K562 (cell line): ENCODE data around the gene NRP1. TPM values are rescaled to one million over a fixed set of nuclear protein-coding genes. Genes with fewer than 3 reads are reported as not detected.

Source experiments
- ATAC-seq: fragments of 200-7000 bp; cut with Tn5 transposase; 3 replicates; pipeline ENCODE4 v1.9.1; 2020; ENCODE audit warnings: moderate library complexity
- BruUV-seq: library from RNA; stranded (reverse); fragments of 400-500 nt; replicated peaks from 2 replicates; lab custom pipeline; 2021; lab: Mats Ljungman, UMichigan
- CTCF ChIA-PET: fragments of 300-600 bp; formaldehyde crosslinking; extraction: SDS; loops from one replicate; lab custom pipeline; 2021; ENCODE audit warnings: low intra/inter-chr PET ratio; lab: Yijun Ruan, JAX
- POLR2A ChIA-PET: fragments of 300-600, 350-650 bp; sonication (Branson Sonifier 250); formaldehyde crosslinking; extraction: SDS; loops from one replicate; lab custom pipeline; 2021; ENCODE audit warnings: antibody characterized with exemption, inconsistent platforms; lab: Yijun Ruan, JAX
- DNase-seq, 4 experiments: peaks; one replicate each; pipeline versions ENCODE4 v3.0.0 to v3.0.0-alpha.2; 2011 to 2018; ENCODE audit warnings: low spot score in 3 of 4, mixed read lengths in 3 of 4; ENCODE audit errors: extremely low read depth in 1 of 4
- FAIRE-seq: peaks from 2 replicates; lab custom pipeline; 2011; peaks lifted over from hg19 to GRCh38; lab: Jason Lieb, UNC
- H2AFZ ChIP-seq: 2 replicates; pipeline ENCODE4 v1.6.0; 2011; ENCODE audit warnings: low read depth, low read length, control low read depth, inconsistent platforms
- H3K27ac ChIP-seq: fragments of 200-600 bp; 3 replicates; pipeline ENCODE4 v1.8.0; 2011; ENCODE audit warnings: low read depth, mild to moderate bottlenecking, control low read depth, inconsistent platforms, low read length, moderate library complexity, mixed read lengths; ENCODE audit errors: extremely low read depth
- H3K27me3 ChIP-seq, 2 experiments: fragments of 300-600 bp in 1 of 2; 2 replicates in 1 of 2; 3 replicates in 1 of 2; pipeline versions ENCODE4 v1.6.0 to v1.8.0; 2011; ENCODE audit warnings: inconsistent platforms in 2 of 2, low read length in 2 of 2, mild to moderate bottlenecking in 1 of 2, mixed read lengths in 1 of 2, moderate library complexity in 1 of 2; ENCODE audit not compliant: control insufficient read depth in 2 of 2, insufficient read depth in 2 of 2
- H3K36me3 ChIP-seq: fragments of 300-600 bp; 3 replicates; pipeline ENCODE4 v1.8.0; 2011; ENCODE audit warnings: mild to moderate bottlenecking, low read length, inconsistent platforms; ENCODE audit not compliant: control insufficient read depth, insufficient read depth
- H3K4me1 ChIP-seq, 2 experiments: fragments of 200-600 bp in 1 of 2; replicated peaks in 1 of 2; 2 replicates in 1 of 2; 3 replicates in 1 of 2; pipeline versions ENCODE4 v1.5.1 to v1.8.0; 2011; ENCODE audit warnings: inconsistent platforms in 2 of 2, low read length in 2 of 2, mild to moderate bottlenecking in 1 of 2, mixed read lengths in 1 of 2, moderate library complexity in 1 of 2; ENCODE audit not compliant: control insufficient read depth in 2 of 2, insufficient read depth in 2 of 2
- H3K4me2 ChIP-seq: 2 replicates; pipeline ENCODE4 v1.6.1; 2011; ENCODE audit warnings: low read length, control low read depth, inconsistent platforms, mixed read lengths; ENCODE audit not compliant: insufficient read depth
- H3K4me3 ChIP-seq: fragments of 200-600 bp; sonication (generic), shearing (Covaris generic); 2 replicates; pipeline ENCODE4 v1.5.1; 2016; ENCODE audit warnings: control low read depth, inconsistent platforms
- H3K79me2 ChIP-seq: fragments of 200-600 bp; 3 replicates; pipeline ENCODE4 v1.8.0; 2011; ENCODE audit warnings: low read length, inconsistent platforms; ENCODE audit not compliant: control insufficient read depth, insufficient read depth
- H3K9ac ChIP-seq, 2 experiments: 2 replicates each; pipeline versions ENCODE4 v1.6.0 to v1.6.1; 2011; ENCODE audit warnings: low read depth in 2 of 2, low read length in 2 of 2, control low read depth in 1 of 2, inconsistent platforms in 1 of 2, mild to moderate bottlenecking in 1 of 2, mixed read lengths in 1 of 2; ENCODE audit not compliant: insufficient read depth in 1 of 2
- H3K9me1 ChIP-seq: one replicate; pipeline ENCODE4 v1.6.0; 2011; ENCODE audit warnings: inconsistent platforms, mild to moderate bottlenecking, low read length, moderate library complexity; ENCODE audit not compliant: control insufficient read depth, insufficient read depth
- H3K9me3 ChIP-seq: replicated peaks from 2 replicates; pipeline ENCODE4 v1.5.1; 2011; ENCODE audit warnings: low read depth, low read length, inconsistent platforms; ENCODE audit not compliant: control insufficient read depth, insufficient read depth
- H4K20me1 ChIP-seq: replicated peaks from 2 replicates; pipeline ENCODE4 v1.6.1; 2011; ENCODE audit warnings: low read length, inconsistent platforms, mixed read lengths; ENCODE audit not compliant: control insufficient read depth, insufficient read depth
- ETV1 ChIP-seq: fragments of 450-650 bp; conservative IDR thresholded peaks from 2 replicates; pipeline ENCODE4 v1.6.1; 2016; ENCODE audit warnings: missing genetic modification characterization, control low read depth, low read depth, missing compliant biosample characterization
- FIP1L1 ChIP-seq: fragments of 200-400 bp; formaldehyde crosslinking; IDR thresholded peaks from 2 replicates; pipeline ENCODE4 v1.6.1; 2018; ENCODE audit warnings: mild to moderate bottlenecking, low read depth, low read length; ENCODE audit not compliant: poor library complexity, severe bottlenecking
- FUS ChIP-seq: fragments of 200-400 bp; formaldehyde crosslinking; optimal IDR thresholded peaks from 2 replicates; pipeline ENCODE3; 2017; ENCODE audit warnings: low read depth, low read length
- HDAC3 ChIP-seq: fragments of 450-650 bp; IDR thresholded peaks from 2 replicates; pipeline ENCODE4 v1.6.1; 2018; ENCODE audit warnings: borderline replicate concordance, mild to moderate bottlenecking, moderate library complexity; ENCODE audit not compliant: partially characterized antibody
- HMBOX1 ChIP-seq: sonication (generic); IDR thresholded peaks from 2 replicates; pipeline ENCODE4 v1.6.1; 2016
- ILK ChIP-seq: fragments of 450-650 bp; IDR thresholded peaks from 2 replicates; pipeline ENCODE4 v1.6.1; 2016; ENCODE audit warnings: missing genetic modification characterization, low read depth, mild to moderate bottlenecking, missing compliant biosample characterization, moderate library complexity, borderline replicate concordance
- MCM3 ChIP-seq: fragments of 450-650 bp; IDR thresholded peaks from 2 replicates; pipeline ENCODE4 v1.6.1; 2016
- MYBL2 ChIP-seq, 2 experiments: fragments of 450-650 bp in 1 of 2; sonication (generic) in 1 of 2; formaldehyde crosslinking in 1 of 2; IDR thresholded peaks; 2 replicates each; pipeline versions ENCODE4 v1.6.1 to v1.8.1; 2017 to 2022; ENCODE audit warnings: borderline replicate concordance in 1 of 2, inconsistent platforms in 1 of 2, low read depth in 1 of 2, mild to moderate bottlenecking in 1 of 2, missing genetic modification reagents in 1 of 2, moderate library complexity in 1 of 2
- NRF1 ChIP-seq, 2 experiments: fragments of 450-650 bp; IDR thresholded peaks in 1 of 2; conservative IDR thresholded peaks in 1 of 2; 2 replicates each; pipeline ENCODE4 v1.6.1; 2014; ENCODE audit warnings: mild to moderate bottlenecking in 2 of 2
- PATZ1 ChIP-seq: fragments of 250-450 bp; sonication (Bioruptor Pico); IDR thresholded peaks from 2 replicates; pipeline ENCODE4 v1.5.0; 2020; ENCODE audit warnings: mild to moderate bottlenecking, borderline replicate concordance
- RCOR1 ChIP-seq, 2 experiments: IDR thresholded peaks; 2 replicates each; pipeline ENCODE4 v1.6.1; 2012; ENCODE audit warnings: low read depth in 2 of 2, low read length in 2 of 2, borderline replicate concordance in 1 of 2, improper control_type of control experiment in 1 of 2
- SAFB ChIP-seq: fragments of 200-400 bp; formaldehyde crosslinking; IDR thresholded peaks from 2 replicates; pipeline ENCODE4 v1.6.1; 2017; ENCODE audit warnings: low read depth, low read length, borderline replicate concordance
- ZBED1 ChIP-seq: IDR thresholded peaks from 2 replicates; pipeline ENCODE4 v1.6.1; 2014
- ZFP1 ChIP-seq: fragments of 450-650 bp; formaldehyde crosslinking; IDR thresholded peaks from 2 replicates; pipeline ENCODE4 v1.4.0; 2020; ENCODE audit warnings: mild to moderate bottlenecking, mixed read lengths
- ZNF24 ChIP-seq: fragments of 450-650 bp; IDR thresholded peaks from 2 replicates; pipeline ENCODE4 v1.6.1; 2016
- ZNF444 ChIP-seq: fragments of 250-450 bp; sonication (Bioruptor Pico); IDR thresholded peaks from 2 replicates; pipeline ENCODE4 v1.4.0; 2020; ENCODE audit warnings: mild to moderate bottlenecking, moderate library complexity
- ZNF780A ChIP-seq: fragments of 250-450 bp; sonication (Bioruptor Pico); IDR thresholded peaks from 2 replicates; pipeline ENCODE4 v1.5.0; 2021; ENCODE audit warnings: mild to moderate bottlenecking
- WGBS: fragments of 100-300 bp; shearing (Covaris generic); methylation state at CpG from one replicate; pipeline ENCODE4 v1.1.6; 2016; ENCODE audit warnings: low coverage, mixed read lengths; ENCODE audit not compliant: insufficient coverage; ENCODE audit errors: missing lambda C conversion rate; 5-methylcytosine and 5-hydroxymethylcytosine counted together
- in situ Hi-C: fragments of 300-500 bp; cut with MboI; formaldehyde crosslinking; loops from 4 replicates; pipeline ENCODE4 v1.15.0; 2018; ENCODE audit warnings: inconsistent platforms, mixed read lengths
- intact Hi-C: fragments of 100-400 bp; cut with micrococcal nuclease; formaldehyde crosslinking; loops from 2 replicates; pipeline ENCODE4 v1.14.2; 2022
- polyA plus RNA-seq, 8 experiments: library from polyadenylated mRNA; depleted of rRNA in 4 of 8; stranded (reverse) in 5 of 8; unstranded in 3 of 8; fragments of >200 nt; fragmentation: Nextera tagmentation in 2 of 8; fragmentation: Illumina TruSeq in 1 of 8; extraction: Ambion mirVana in 2 of 8; extraction: Trizol in 1 of 8; gene quantifications; 2 replicates each; pipeline versions ENCODE4 v1.2.1 to v1.2.3, GENCODE V29; 2011 to 2014; ENCODE audit warnings: inconsistent platforms in 1 of 8, missing spikeins in 1 of 8
- total RNA-seq, 7 experiments: library from RNA; depleted of rRNA in 6 of 7; stranded (reverse); fragments of >200 nt in 6 of 7; fragmentation: Illumina TruSeq in 2 of 7; extraction: Trizol in 2 of 7; gene quantifications; 2 replicates each; pipeline versions ENCODE4 v1.2.1 to v1.2.3, GENCODE V29; 2011 to 2021; ENCODE audit warnings: low replicate concordance in 1 of 7
- TF ChIP-seq, protein P1 (sequence below): IDR thresholded peaks from 2 replicates; pipeline ENCODE4 v1.6.1; 2012; ENCODE audit warnings: low read depth, low read length, improper control_type of control experiment, borderline replicate concordance

Gene NRP1
- total and polyA plus RNA-seq, 9 of the 15 experiments (the other 6 are each of a cell fraction or from before 2014, with no cell fraction given): 0.01 to 0.38 (median 0.04) TPM; not detected in 5

DNA sequence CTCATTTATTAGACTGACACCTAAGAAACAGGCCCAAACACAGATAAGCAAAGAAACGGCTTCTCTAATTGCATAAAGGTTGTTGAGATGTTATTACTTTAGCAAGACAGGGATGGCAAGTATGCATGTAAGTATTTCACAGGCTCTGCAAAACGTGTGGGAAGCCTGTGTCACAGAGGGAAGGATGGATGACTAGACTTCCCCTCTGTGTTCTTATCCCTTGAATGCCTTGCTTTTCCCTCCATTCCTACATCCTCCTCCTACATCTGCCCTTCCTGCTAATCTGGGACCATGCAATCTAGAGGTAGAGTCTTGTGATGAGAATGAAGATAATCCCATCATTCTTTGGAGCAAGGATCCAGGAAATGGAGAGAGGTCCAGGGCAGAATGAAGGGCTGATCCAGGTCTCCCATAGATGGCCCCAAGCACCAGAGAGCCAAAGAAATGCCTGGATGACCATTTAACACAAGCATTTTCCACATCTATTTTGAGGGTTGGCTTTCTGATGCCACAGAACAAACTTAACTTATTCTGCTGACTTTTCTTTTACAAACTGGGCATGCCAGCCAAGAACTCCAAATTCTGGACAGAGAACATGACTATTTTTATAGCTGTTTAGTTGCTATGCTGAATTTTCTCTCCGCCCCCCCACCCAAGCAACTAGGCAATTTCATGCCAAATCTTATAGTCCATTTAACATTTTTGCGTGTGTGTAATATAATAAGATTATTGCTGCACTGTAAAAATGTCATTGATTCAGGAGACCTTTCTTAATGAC is 48.1 kb downstream of the NRP1 start:
- no TSS peak for BruUV-seq
- Histone ChIP-seq H3K4me1 (no peaks in the 10 kb centered on the region), H3K4me3 (no peak overlapping the region), H3K4me2 (no peak overlapping the region), H3K9me1 (no peaks in the 10 kb centered on the region), H3K9ac (no peak overlapping the region), H3K27me3 (no peaks in the 10 kb centered on the region), H2AFZ (no peak overlapping the region), H3K9me3 (no peaks in the 10 kb centered on the region), H4K20me1 (no peaks in the 10 kb centered on the region), H3K79me2 (no peaks in the 10 kb centered on the region), H3K27ac (no peak overlapping the region), H3K36me3 (no peaks in the 10 kb centered on the region)
- ChIA-PET POLR2A (no interaction called here), CTCF (no interaction called here)
- intact Hi-C loops (no loop called here), in situ Hi-C loops (no loop called here)
- ATAC-seq: no peak
- no peak for FAIRE-seq
- 3% methylated on average over 4 of the region's 4 CpGs for WGBS
- DNase-seq: no peak
- no peak for TF ChIP-seq FIP1L1
- TF ChIP-seq HMBOX1: no peak
- TF ChIP-seq MCM3: no peak
- TF ChIP-seq PATZ1: no peak
- TF ChIP-seq, protein P1, sequence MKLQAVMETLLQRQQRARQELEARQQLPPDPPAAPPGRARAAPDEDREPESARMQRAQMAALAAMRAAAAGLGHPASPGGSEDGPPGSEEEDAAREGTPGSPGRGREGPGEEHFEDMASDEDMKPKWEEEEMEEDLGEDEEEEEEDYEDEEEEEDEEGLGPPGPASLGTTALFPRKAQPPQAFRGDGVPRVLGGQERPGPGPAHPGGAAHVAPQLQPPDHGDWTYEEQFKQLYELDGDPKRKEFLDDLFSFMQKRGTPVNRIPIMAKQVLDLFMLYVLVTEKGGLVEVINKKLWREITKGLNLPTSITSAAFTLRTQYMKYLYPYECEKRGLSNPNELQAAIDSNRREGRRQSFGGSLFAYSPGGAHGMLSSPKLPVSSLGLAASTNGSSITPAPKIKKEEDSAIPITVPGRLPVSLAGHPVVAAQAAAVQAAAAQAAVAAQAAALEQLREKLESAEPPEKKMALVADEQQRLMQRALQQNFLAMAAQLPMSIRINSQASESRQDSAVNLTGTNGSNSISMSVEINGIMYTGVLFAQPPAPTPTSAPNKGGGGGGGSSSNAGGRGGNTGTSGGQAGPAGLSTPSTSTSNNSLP: no peak
- TF ChIP-seq ZBED1: no peak
- TF ChIP-seq ZNF780A (CRISPR knock-in tag): no peak
- no peak for TF ChIP-seq ZNF444 (CRISPR knock-in tag)
- no peak for TF ChIP-seq MYBL2 (IDR thresholded peaks at IDR 0.05; ENCODE audit: low read depth)
- no peak for TF ChIP-seq MYBL2 (CRISPR knock-in tag; IDR thresholded peaks at IDR 0.05; ENCODE audit: borderline replicate concordance)
- no peak for TF ChIP-seq ZNF24
- TF ChIP-seq HDAC3: no peak
- no peak for TF ChIP-seq ILK
- no peak for TF ChIP-seq SAFB
- TF ChIP-seq ZFP1 (CRISPR knock-in tag): no peak
- no peak for TF ChIP-seq ETV1 (tag)
- TF ChIP-seq RCOR1 (IDR thresholded peaks at IDR 0.05; ENCODE audit: borderline replicate concordance in 1 of 2, low read depth in 2 of 2, low read length in 2 of 2): no peak
- TF ChIP-seq FUS: no peak
- no peak for TF ChIP-seq NRF1 (conservative IDR thresholded peaks at IDR 0.05 in 1 of 2, IDR thresholded peaks at IDR 0.05 in 1 of 2)
